Measurements from ENCODE around the gene ISG20L2. TPM values are rescaled to one million over a fixed set of nuclear protein-coding genes. Genes with fewer than 3 reads are reported as not detected.

Gene ISG20L2
- total RNA-seq, 1 donor from 2014 or later = 23.7 TPM

GRCh38 chr1:156745881-156746280, 17.3 kb upstream of the ISG20L2 start:
- Mint-ChIP-seq H3K4me1 (peaks cover 63% of the 10 kb centered on the region), H3K4me3 (peak overlapping the region; percentile 100), H3K27me3 (ENCODE audit: insufficient read depth, low read depth) (peaks cover 4% of the 10 kb centered on the region), H3K27ac (peak overlapping the region; percentile 100), H3K9me3 (no peaks in the 10 kb centered on the region), H3K36me3 (peaks cover 18% of the 10 kb centered on the region)
- no peak for DNase-seq (ENCODE audit: low spot score)
- H3K4me2 ChIP-seq = peak overlapping the region; percentile 100
- peaks cover 76% of the 10 kb centered on the region for H3F3A ChIP-seq (ENCODE audit: low read depth)
- peaks cover 72% of the 10 kb centered on the region for H3K79me2 ChIP-seq (ENCODE audit: low read depth)
- no peak overlapping the region for H2AFZ ChIP-seq (replicated peaks)
- H3K4me3 ChIP-seq = peak overlapping the region; percentile 100
- peaks cover 24% of the 10 kb centered on the region for H4K20me1 ChIP-seq (ENCODE audit: low read depth)
- no peaks in the 10 kb centered on the region for H3K36me3 ChIP-seq
- no peak overlapping the region for H3K9ac ChIP-seq
- H3K27ac ChIP-seq = peak overlapping the region; percentile 99
- H3K27me3 ChIP-seq = no peaks in the 10 kb centered on the region
- peaks cover 46% of the 10 kb centered on the region for H3K4me1 ChIP-seq
- no peak for TF ChIP-seq EZH2 (IDR thresholded peaks at IDR 0.05)
- no peak for TF ChIP-seq EZH2phosphoT487 (IDR thresholded peaks at IDR 0.05)
- TF ChIP-seq CTCF (IDR thresholded peaks at IDR 0.05) = no peak
- no peaks in the 10 kb centered on the region for H3K9me3 ChIP-seq (ENCODE audit: low read depth)

DNA sequence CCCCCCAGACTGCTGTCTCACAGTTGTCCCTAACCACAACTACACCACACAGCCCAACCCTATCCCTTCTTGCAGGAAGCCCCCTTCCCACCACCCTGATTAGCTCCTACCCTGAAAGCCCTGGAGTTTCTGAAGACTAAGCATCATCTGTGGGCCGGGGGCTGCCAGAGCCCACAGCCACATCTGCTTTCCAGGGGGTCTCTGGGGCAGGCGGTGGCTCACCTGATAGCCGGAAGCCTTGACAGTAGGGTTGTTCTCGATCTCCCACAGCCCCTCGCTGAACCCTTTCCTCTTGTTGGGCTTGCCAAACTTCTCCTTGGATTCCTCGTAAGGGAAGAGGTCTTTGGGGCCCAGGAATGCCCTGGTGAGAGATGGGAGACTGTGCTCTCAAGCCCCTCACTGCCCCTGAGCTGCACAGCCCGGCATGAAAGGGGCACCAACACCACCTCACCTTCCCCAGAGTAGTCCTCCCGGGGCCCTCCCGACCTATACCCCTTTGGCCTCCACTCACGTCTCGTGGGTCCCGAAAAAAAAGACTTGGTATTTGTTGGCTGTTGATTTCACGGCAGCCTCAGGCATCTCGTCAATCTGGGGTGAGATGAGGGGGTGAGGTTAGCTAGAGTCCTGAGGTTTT, 16.3 kb upstream of the ISG20L2 start:
- Mint-ChIP-seq H3K4me3 (peak overlapping the region; percentile 25), H3K27me3 (ENCODE audit: insufficient read depth, low read depth) (peaks cover 2% of the 10 kb centered on the region), H3K36me3 (peaks cover 15% of the 10 kb centered on the region), H3K27ac (peak overlapping the region; percentile 100), H3K9me3 (no peaks in the 10 kb centered on the region), H3K4me1 (peaks cover 61% of the 10 kb centered on the region)
- H3K4me2 ChIP-seq = peak overlapping the region; percentile 100
- peaks cover 24% of the 10 kb centered on the region for H4K20me1 ChIP-seq (ENCODE audit: low read depth)
- no peak for DNase-seq (ENCODE audit: low spot score)
- no peaks in the 10 kb centered on the region for H3K27me3 ChIP-seq
- no peaks in the 10 kb centered on the region for H3K36me3 ChIP-seq
- H3K4me1 ChIP-seq = peaks cover 47% of the 10 kb centered on the region
- TF ChIP-seq EZH2 (IDR thresholded peaks at IDR 0.05) (no peak), EZH2phosphoT487 (IDR thresholded peaks at IDR 0.05) (no peak), CTCF (IDR thresholded peaks at IDR 0.05) (no peak)
- no peak overlapping the region for H3K4me3 ChIP-seq
- H3K27ac ChIP-seq = no peak overlapping the region
- no peak overlapping the region for H3K9ac ChIP-seq
- H3K9me3 ChIP-seq (ENCODE audit: low read depth) = no peaks in the 10 kb centered on the region
- peaks cover 84% of the 10 kb centered on the region for H3F3A ChIP-seq (ENCODE audit: low read depth)
- peaks cover 70% of the 10 kb centered on the region for H3K79me2 ChIP-seq (ENCODE audit: low read depth)
- H2AFZ ChIP-seq (replicated peaks) = no peak overlapping the region

DNA sequence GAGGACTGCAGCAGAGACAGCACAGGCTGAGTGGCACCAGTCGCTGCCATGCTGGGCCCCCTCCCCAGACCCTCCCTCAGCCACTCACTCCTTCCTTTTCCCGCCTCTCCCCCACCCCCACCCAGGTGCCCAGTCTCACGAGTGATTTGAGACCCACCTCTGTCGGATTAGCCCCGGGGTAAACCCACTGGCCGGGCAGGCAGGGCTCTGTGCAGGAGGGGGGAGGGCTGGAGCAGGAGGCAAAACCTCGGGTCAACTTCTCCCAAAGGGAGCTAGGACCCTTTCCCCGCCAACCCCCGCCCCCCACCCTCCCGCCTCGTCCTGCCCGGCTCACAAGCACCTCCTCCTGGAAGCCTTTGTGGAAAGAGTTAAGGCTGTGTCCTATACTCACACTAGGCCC, 15.8 kb upstream of the ISG20L2 start:
- H3F3A ChIP-seq (ENCODE audit: low read depth) = peaks cover 83% of the 10 kb centered on the region
- peaks cover 43% of the 10 kb centered on the region for H3K4me1 ChIP-seq
- no peaks in the 10 kb centered on the region for H3K9me3 ChIP-seq (ENCODE audit: low read depth)
- no peaks in the 10 kb centered on the region for H3K9me3 Mint-ChIP-seq
- peaks cover 70% of the 10 kb centered on the region for H3K79me2 ChIP-seq (ENCODE audit: low read depth)
- H3K27ac Mint-ChIP-seq = no peak overlapping the region
- peaks cover 24% of the 10 kb centered on the region for H4K20me1 ChIP-seq (ENCODE audit: low read depth)
- H3K36me3 Mint-ChIP-seq = peaks cover 15% of the 10 kb centered on the region
- H3K27me3 Mint-ChIP-seq (ENCODE audit: insufficient read depth, low read depth) = peaks cover 2% of the 10 kb centered on the region
- H3K36me3 ChIP-seq = no peaks in the 10 kb centered on the region
- H2AFZ ChIP-seq (replicated peaks) = no peak overlapping the region
- no peak overlapping the region for H3K9ac ChIP-seq
- no peak overlapping the region for H3K4me3 ChIP-seq
- peaks cover 55% of the 10 kb centered on the region for H3K4me1 Mint-ChIP-seq
- H3K27me3 ChIP-seq = no peaks in the 10 kb centered on the region
- DNase-seq (ENCODE audit: low spot score) = no peak
- H3K27ac ChIP-seq = no peak overlapping the region
- H3K4me3 Mint-ChIP-seq = peak overlapping the region; percentile 23
- TF ChIP-seq EZH2phosphoT487 (IDR thresholded peaks at IDR 0.05) (no peak), CTCF (IDR thresholded peaks at IDR 0.05) (no peak), EZH2 (IDR thresholded peaks at IDR 0.05) (no peak)
- H3K4me2 ChIP-seq = no peak overlapping the region
